ENCODE measurements around the gene EPS8L2. TPM values are rescaled to one million over a fixed set of nuclear protein-coding genes. Genes with fewer than 3 reads are reported as not detected.
"Not testable (repeated sequence)": the region's sequence is repeated elsewhere in the genome, so short reads cannot be mapped to it uniquely, and the experiment has no call there.

Gene EPS8L2
- total RNA-seq, 1 experiment from 2014 or later = 12.7 TPM

GRCh38 chr11:722346-722811 is 16.3 kb downstream of the EPS8L2 start:
- no peak overlapping the region for H3K27ac ChIP-seq
- H3K36me3 ChIP-seq = no peaks in the 10 kb centered on the region
- H3K27me3 ChIP-seq = no peaks in the 10 kb centered on the region; the same call in 1 of the 2 replicates
- H3K4me3 ChIP-seq = no peak overlapping the region
- no peaks in the 10 kb centered on the region for H3K9me3 ChIP-seq (replicated peaks)
- no peak for DNase-seq
- peaks cover 36% of the 10 kb centered on the region for H3K4me1 ChIP-seq

- Histone ChIP-seq H3K4me1 (peaks cover 45% of the 10 kb centered on the region), H3K9me3 (replicated peaks) (no peaks in the 10 kb centered on the region), H3K27ac (no peak overlapping the region), H3K36me3 (no peaks in the 10 kb centered on the region), H3K4me3 (no peak overlapping the region), H3K27me3 (no peaks in the 10 kb centered on the region; the same call in 1 of the 2 replicates)
- peak; percentile 47 to 71 for DNase-seq
These were observed 17.3 kb downstream of the EPS8L2 start for GRCh38 chr11:723120-723883.

- no peak overlapping the region for H3K4me3 ChIP-seq
These were observed 18.2 kb downstream of the EPS8L2 start for GRCh38 chr11:724049-724777.

GRCh38 chr11:724778-725386 is 18.9 kb downstream of the EPS8L2 start:
- DNase-seq = no peak
- Histone ChIP-seq H3K27ac (no peak overlapping the region), H3K27me3 (no peaks in the 10 kb centered on the region; the same call in 1 of the 2 replicates), H3K4me3 (no peak overlapping the region), H3K9me3 (replicated peaks) (no peaks in the 10 kb centered on the region), H3K4me1 (peaks cover 45% of the 10 kb centered on the region), H3K36me3 (no peaks in the 10 kb centered on the region)

More at GRCh38 chr11:724049-724777, 18.2 kb downstream of the EPS8L2 start:
- Histone ChIP-seq H3K4me1 (peaks cover 47% of the 10 kb centered on the region), H3K36me3 (no peaks in the 10 kb centered on the region), H3K27me3 (no peaks in the 10 kb centered on the region; the same call in 1 of the 2 replicates), H3K9me3 (replicated peaks) (no peaks in the 10 kb centered on the region), H3K27ac (no peak overlapping the region)
- DNase-seq = no peak

- peak; percentile 74 for DNase-seq
- Histone ChIP-seq H3K36me3 (no peaks in the 10 kb centered on the region), H3K27ac (no peak overlapping the region), H3K27me3 (no peaks in the 10 kb centered on the region; the same call in 1 of the 2 replicates), H3K4me3 (peak overlapping the region; percentile 56), H3K4me1 (peaks cover 43% of the 10 kb centered on the region), H3K9me3 (replicated peaks) (no peaks in the 10 kb centered on the region)
These were observed 19.7 kb downstream of the EPS8L2 start for GRCh38 chr11:725624-726202.

- H3K36me3 ChIP-seq = no peaks in the 10 kb centered on the region
These were observed 20.5 kb downstream of the EPS8L2 start for GRCh38 chr11:726278-727220.

GRCh38 chr11:727281-727701 is 21.3 kb downstream of the EPS8L2 start:
- peaks cover 38% of the 10 kb centered on the region for H3K4me1 ChIP-seq
- no peaks in the 10 kb centered on the region for H3K9me3 ChIP-seq (replicated peaks)
- no peak overlapping the region; the same call in 1 of the 2 replicates for H3K27ac ChIP-seq
- H3K4me3 ChIP-seq = peak overlapping the region; percentile 56; the same call in 1 of the 2 replicates
- DNase-seq = no peak
- H3K36me3 ChIP-seq = no peaks in the 10 kb centered on the region
- H3K27me3 ChIP-seq = no peaks in the 10 kb centered on the region; the same call in 1 of the 2 replicates

More at GRCh38 chr11:726278-727220, 20.5 kb downstream of the EPS8L2 start:
- H3K27ac ChIP-seq = peak overlapping the region; percentile 35
- H3K9me3 ChIP-seq (replicated peaks) = no peaks in the 10 kb centered on the region
- peaks cover 43% of the 10 kb centered on the region for H3K4me1 ChIP-seq
- H3K4me3 ChIP-seq = peak overlapping the region; percentile 56
- H3K27me3 ChIP-seq = no peaks in the 10 kb centered on the region; the same call in 1 of the 2 replicates
- DNase-seq = peak; percentile 64 to 72

GRCh38 chr11:727859-728748 is 22.1 kb downstream of the EPS8L2 start:
- peak; percentile 78 to 85 for DNase-seq
- H3K36me3 ChIP-seq = no peaks in the 10 kb centered on the region
- peak overlapping the region; percentile 8; the same call in 1 of the 2 replicates for H3K27ac ChIP-seq
- H3K9me3 ChIP-seq (replicated peaks) = no peaks in the 10 kb centered on the region
- H3K4me3 ChIP-seq = no peak overlapping the region
- H3K27me3 ChIP-seq = no peaks in the 10 kb centered on the region
- H3K4me1 ChIP-seq = peaks cover 38% of the 10 kb centered on the region

- Histone ChIP-seq H3K4me1 (peaks cover 36% of the 10 kb centered on the region), H3K9me3 (replicated peaks) (no peaks in the 10 kb centered on the region), H3K36me3 (no peaks in the 10 kb centered on the region), H3K4me3 (no peak overlapping the region), H3K27ac (no peak overlapping the region), H3K27me3 (no peaks in the 10 kb centered on the region)
- no peak for DNase-seq
These were observed 23.0 kb downstream of the EPS8L2 start for GRCh38 chr11:728901-729491.

- no peaks in the 10 kb centered on the region for H3K36me3 ChIP-seq
- H3K9me3 ChIP-seq (replicated peaks) = no peaks in the 10 kb centered on the region
- H3K4me1 ChIP-seq = peaks cover 36% of the 10 kb centered on the region
- H3K4me3 ChIP-seq = no peak overlapping the region
- no peaks in the 10 kb centered on the region for H3K27me3 ChIP-seq
- no peak overlapping the region for H3K27ac ChIP-seq
- DNase-seq = peak; percentile 58 to 70
These were observed 23.6 kb downstream of the EPS8L2 start for GRCh38 chr11:729492-730074.

- no peak for DNase-seq
- H3K36me3 ChIP-seq = no peaks in the 10 kb centered on the region
These were observed 27.0 kb downstream of the EPS8L2 start for GRCh38 chr11:733072-733471.

GRCh38 chr11:734541-734940 is 28.5 kb downstream of the EPS8L2 start:
- not testable (repeated sequence) for DNase-seq; H3K27ac ChIP-seq; H3K4me3 ChIP-seq; H3K36me3 ChIP-seq; H3K4me1 ChIP-seq; H3K9me3 ChIP-seq (replicated peaks); H3K27me3 ChIP-seq

More at GRCh38 chr11:733072-733471, 27.0 kb downstream of the EPS8L2 start:
- Histone ChIP-seq H3K4me3 (no peak overlapping the region), H3K9me3 (replicated peaks) (no peaks in the 10 kb centered on the region), H3K27me3 (0 out of 2 replicates have a peak, but pooled peaks cover 4% of the 10 kb centered on the region), H3K4me1 (peaks cover 12% of the 10 kb centered on the region), H3K27ac (no peak overlapping the region)
